ENCODE measurements around the gene SPTB.

Gene SPTB

GRCh38 chr14:64705381-64706118, 174.2 kb downstream of the SPTB start (continued):
- TF ChIP-seq, protein P1, sequence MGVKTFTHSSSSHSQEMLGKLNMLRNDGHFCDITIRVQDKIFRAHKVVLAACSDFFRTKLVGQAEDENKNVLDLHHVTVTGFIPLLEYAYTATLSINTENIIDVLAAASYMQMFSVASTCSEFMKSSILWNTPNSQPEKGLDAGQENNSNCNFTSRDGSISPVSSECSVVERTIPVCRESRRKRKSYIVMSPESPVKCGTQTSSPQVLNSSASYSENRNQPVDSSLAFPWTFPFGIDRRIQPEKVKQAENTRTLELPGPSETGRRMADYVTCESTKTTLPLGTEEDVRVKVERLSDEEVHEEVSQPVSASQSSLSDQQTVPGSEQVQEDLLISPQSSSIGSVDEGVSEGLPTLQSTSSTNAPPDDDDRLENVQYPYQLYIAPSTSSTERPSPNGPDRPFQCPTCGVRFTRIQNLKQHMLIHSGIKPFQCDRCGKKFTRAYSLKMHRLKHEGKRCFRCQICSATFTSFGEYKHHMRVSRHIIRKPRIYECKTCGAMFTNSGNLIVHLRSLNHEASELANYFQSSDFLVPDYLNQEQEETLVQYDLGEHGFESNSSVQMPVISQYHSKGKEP (tag by site-specific recombination; IDR thresholded peaks at IDR 0.05) = no peak
- no peak for TF ChIP-seq KLF9 (tag by site-specific recombination; IDR thresholded peaks at IDR 0.05; ENCODE audit: low read depth)
- 0 out of 2 replicates have a peak, but pooled peaks have one; percentile 11 for TF ChIP-seq ZXDB (tag by site-specific recombination; IDR thresholded peaks at IDR 0.05)
- no peak for TF ChIP-seq ZNF18 (tag by site-specific recombination; IDR thresholded peaks at IDR 0.05)
- peak; percentile 43 for TF ChIP-seq GLIS2 (tag by site-specific recombination; IDR thresholded peaks at IDR 0.05)
- TF ChIP-seq ZBTB20 (tag by site-specific recombination; IDR thresholded peaks at IDR 0.05) = peak; percentile 58
- TF ChIP-seq ZNF777 (tag by site-specific recombination; IDR thresholded peaks at IDR 0.05; ENCODE audit: borderline replicate concordance) = no peak
- TF ChIP-seq GLIS1 (tag by site-specific recombination; IDR thresholded peaks at IDR 0.05) = peak; percentile 88
- 0 out of 2 replicates have a peak, but pooled peaks have one; percentile 41 for TF ChIP-seq KLF8 (tag by site-specific recombination; IDR thresholded peaks at IDR 0.05)
- TF ChIP-seq ZIC2 (tag by site-specific recombination; IDR thresholded peaks at IDR 0.05) = peak; percentile 98
- TF ChIP-seq, protein P2, sequence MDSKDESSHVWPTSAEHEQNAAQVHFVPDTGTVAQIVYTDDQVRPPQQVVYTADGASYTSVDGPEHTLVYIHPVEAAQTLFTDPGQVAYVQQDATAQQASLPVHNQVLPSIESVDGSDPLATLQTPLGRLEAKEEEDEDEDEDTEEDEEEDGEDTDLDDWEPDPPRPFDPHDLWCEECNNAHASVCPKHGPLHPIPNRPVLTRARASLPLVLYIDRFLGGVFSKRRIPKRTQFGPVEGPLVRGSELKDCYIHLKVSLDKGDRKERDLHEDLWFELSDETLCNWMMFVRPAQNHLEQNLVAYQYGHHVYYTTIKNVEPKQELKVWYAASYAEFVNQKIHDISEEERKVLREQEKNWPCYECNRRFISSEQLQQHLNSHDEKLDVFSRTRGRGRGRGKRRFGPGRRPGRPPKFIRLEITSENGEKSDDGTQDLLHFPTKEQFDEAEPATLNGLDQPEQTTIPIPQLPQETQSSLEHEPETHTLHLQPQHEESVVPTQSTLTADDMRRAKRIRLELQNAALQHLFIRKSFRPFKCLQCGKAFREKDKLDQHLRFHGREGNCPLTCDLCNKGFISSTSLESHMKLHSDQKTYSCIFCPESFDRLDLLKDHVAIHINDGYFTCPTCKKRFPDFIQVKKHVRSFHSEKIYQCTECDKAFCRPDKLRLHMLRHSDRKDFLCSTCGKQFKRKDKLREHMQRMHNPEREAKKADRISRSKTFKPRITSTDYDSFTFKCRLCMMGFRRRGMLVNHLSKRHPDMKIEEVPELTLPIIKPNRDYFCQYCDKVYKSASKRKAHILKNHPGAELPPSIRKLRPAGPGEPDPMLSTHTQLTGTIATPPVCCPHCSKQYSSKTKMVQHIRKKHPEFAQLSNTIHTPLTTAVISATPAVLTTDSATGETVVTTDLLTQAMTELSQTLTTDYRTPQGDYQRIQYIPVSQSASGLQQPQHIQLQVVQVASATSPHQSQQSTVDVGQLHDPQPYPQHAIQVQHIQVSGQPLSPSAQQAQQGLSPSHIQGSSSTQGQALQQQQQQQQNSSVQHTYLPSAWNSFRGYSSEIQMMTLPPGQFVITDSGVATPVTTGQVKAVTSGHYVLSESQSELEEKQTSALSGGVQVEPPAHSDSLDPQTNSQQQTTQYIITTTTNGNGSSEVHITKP (tag by site-specific recombination; IDR thresholded peaks at IDR 0.05) = peak; percentile 85

DNA sequence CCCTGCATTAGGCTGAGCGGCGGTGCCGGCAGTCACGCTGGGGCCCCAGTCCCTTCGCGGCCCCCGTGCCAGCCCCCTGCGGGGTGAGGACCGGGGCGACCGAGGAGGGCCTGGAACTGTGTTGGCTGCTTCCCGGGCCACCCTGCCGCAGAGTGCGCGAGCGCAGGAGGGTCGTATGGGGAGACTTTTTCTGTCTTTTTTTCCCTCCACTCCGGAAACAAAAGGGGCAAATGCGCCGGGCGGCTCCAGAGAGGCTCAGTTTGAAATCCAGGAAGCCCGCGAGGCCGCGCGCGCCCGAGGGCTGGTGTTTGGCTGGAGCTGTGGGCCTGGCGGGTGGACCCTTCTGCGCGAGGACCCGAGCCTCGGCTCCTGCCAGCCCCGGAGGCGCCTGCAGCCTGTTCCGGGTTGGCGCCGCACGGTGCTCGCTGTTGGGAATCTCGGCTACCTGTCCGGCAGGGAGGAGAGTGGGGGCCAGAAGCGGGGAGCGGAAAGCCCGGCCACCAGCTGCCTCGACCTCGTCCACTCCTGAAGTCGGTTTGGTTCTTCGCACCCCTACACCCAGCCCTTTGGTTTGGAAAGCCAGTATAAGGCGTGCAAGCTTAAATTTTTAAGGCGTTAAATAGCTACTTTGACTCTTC, 174.8 kb downstream of the SPTB start:
- POLR2A ChIA-PET = interaction anchor here (0.7 to 2.0 kb wide), 11 partner anchors 12 to 187 kb away, joined by 3 to 11 read pairs (median 4); partner anchors contain the start of gene HSPA2
- CTCF ChIA-PET = interaction anchor here (0.7 to 1.4 kb wide), 5 partner anchors 21 to 275 kb away, joined by 3 to 5 read pairs (median 3); no protein-coding TSS in a partner anchor
- peaks cover 0 to 2% of the 10 kb centered on the region in 2 experiments; a peak in 1 of 3 replicates for H3K36me3 ChIP-seq (ENCODE audit: control insufficient read depth in 2 of 2, insufficient read depth in 1 of 2, low read length in 2 of 2)
- H3K4me3 ChIP-seq (ENCODE audit: low read depth, low read length) = peak overlapping the region; percentile 75
- no peaks in the 10 kb centered on the region for H3K9me3 ChIP-seq (ENCODE audit: control insufficient read depth, insufficient read depth, low read depth, low read length)
- H3K27ac ChIP-seq (ENCODE audit: extremely low read depth, low read depth, low read length) = peak overlapping the region; percentile 75; the same call in 1 of the 2 replicates
- peaks cover 26% of the 10 kb centered on the region for H3K4me1 ChIP-seq (ENCODE audit: control insufficient read depth, insufficient read depth, low read length)
- TF ChIP-seq, protein P3, sequence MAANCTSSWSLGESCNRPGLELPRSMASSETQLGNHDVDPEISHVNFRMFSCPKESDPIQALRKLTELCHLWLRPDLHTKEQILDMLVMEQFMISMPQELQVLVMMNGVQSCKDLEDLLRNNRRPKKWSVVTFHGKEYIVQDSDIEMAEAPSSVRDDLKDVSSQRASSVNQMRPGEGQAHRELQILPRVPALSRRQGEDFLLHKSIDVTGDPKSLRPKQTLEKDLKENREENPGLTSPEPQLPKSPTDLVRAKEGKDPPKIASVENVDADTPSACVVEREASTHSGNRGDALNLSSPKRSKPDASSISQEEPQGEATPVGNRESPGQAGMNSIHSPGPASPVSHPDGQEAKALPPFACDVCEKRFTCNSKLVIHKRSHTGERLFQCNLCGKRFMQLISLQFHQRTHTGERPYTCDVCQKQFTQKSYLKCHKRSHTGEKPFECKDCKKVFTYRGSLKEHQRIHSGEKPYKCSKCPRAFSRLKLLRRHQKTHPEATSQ (tag by site-specific recombination; IDR thresholded peaks at IDR 0.05) = no peak
- 0 out of 2 replicates have a peak, but pooled peaks have one; percentile 16 for TF ChIP-seq ZFP37 (tag by site-specific recombination; IDR thresholded peaks at IDR 0.05)
- 0 out of 2 replicates have a peak, but pooled peaks have one; percentile 77 for TF ChIP-seq ZIC2 (tag by site-specific recombination; IDR thresholded peaks at IDR 0.05)
- peak; percentile 92 for TF ChIP-seq ZBTB20 (tag by site-specific recombination; IDR thresholded peaks at IDR 0.05)
- TF ChIP-seq, protein P2 (tag by site-specific recombination; IDR thresholded peaks at IDR 0.05) = no peak
- TF ChIP-seq, protein P4, sequence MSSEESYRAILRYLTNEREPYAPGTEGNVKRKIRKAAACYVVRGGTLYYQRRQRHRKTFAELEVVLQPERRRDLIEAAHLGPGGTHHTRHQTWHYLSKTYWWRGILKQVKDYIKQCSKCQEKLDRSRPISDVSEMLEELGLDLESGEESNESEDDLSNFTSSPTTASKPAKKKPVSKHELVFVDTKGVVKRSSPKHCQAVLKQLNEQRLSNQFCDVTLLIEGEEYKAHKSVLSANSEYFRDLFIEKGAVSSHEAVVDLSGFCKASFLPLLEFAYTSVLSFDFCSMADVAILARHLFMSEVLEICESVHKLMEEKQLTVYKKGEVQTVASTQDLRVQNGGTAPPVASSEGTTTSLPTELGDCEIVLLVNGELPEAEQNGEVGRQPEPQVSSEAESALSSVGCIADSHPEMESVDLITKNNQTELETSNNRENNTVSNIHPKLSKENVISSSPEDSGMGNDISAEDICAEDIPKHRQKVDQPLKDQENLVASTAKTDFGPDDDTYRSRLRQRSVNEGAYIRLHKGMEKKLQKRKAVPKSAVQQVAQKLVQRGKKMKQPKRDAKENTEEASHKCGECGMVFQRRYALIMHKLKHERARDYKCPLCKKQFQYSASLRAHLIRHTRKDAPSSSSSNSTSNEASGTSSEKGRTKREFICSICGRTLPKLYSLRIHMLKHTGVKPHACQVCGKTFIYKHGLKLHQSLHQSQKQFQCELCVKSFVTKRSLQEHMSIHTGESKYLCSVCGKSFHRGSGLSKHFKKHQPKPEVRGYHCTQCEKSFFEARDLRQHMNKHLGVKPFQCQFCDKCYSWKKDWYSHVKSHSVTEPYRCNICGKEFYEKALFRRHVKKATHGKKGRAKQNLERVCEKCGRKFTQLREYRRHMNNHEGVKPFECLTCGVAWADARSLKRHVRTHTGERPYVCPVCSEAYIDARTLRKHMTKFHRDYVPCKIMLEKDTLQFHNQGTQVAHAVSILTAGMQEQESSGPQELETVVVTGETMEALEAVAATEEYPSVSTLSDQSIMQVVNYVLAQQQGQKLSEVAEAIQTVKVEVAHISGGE (tag by site-specific recombination; conservative IDR thresholded peaks at IDR 0.05; ENCODE audit: low read depth) = peak; percentile 15; the same call in 1 of the 2 replicates
- peak; percentile 49; the same call in 1 of the 2 replicates for TF ChIP-seq GLIS2 (tag by site-specific recombination; IDR thresholded peaks at IDR 0.05)

Measured in HEK293 (cell line).